Sigmoid colon (tissue), 7 donors: ENCODE data around the gene PAK1. TPM values are rescaled to one million over a fixed set of nuclear protein-coding genes. Genes with fewer than 3 reads are reported as not detected.

ENCODE experiments used
- DNase-seq: peaks from one replicate; pipeline ENCODE4 v3.0.0-alpha.2; 2019
- H3K27ac ChIP-seq, 4 donors: fragments of 200-600 bp; sonication (generic); one replicate each; pipeline ENCODE4 v1.5.1; 2016 to 2019; ENCODE audit warnings: mild to moderate bottlenecking in 1 of 4
- H3K27me3 ChIP-seq, 3 donors: fragments of 200-600 bp; sonication (generic); one replicate each; pipeline ENCODE4 v1.5.1; 2019; ENCODE audit warnings: mild to moderate bottlenecking in 1 of 3
- H3K36me3 ChIP-seq, 4 donors: fragments of 200-600 bp; sonication (generic); one replicate each; pipeline ENCODE4 v1.5.1; 2016 to 2019
- H3K4me1 ChIP-seq, 4 donors: fragments of 200-600 bp; sonication (generic); one replicate each; pipeline ENCODE4 v1.5.1; 2017 to 2019
- H3K4me3 ChIP-seq, 4 donors: fragments of 200-600 bp; sonication (generic); one replicate each; pipeline ENCODE4 v1.5.1; 2017 to 2019; ENCODE audit warnings: mild to moderate bottlenecking in 2 of 4, moderate library complexity in 1 of 4
- H3K9me3 ChIP-seq, 4 donors: fragments of 200-600 bp in 3 of 4; sonication (generic) in 3 of 4; one replicate each; pipeline versions ENCODE4 v1.5.1 to v1.6.1; 2013 to 2019
- CTCF ChIP-seq, 4 experiments: fragments of 450-650 bp in 3 of 4; fragments of 200-600 bp in 1 of 4; IDR thresholded peaks; one replicate each; pipeline ENCODE4 v1.5.1; 2016 to 2019; ENCODE audit warnings: antibody characterized with exemption in 4 of 4, mild to moderate bottlenecking in 3 of 4, moderate library complexity in 2 of 4
- EP300 ChIP-seq, 4 donors: sonication (generic); formaldehyde crosslinking; IDR thresholded peaks; one replicate each; pipeline ENCODE4 v1.6.1; 2017; ENCODE audit warnings: antibody characterized with exemption in 4 of 4
- POLR2A ChIP-seq, 2 donors: fragments of 450-650 bp; IDR thresholded peaks; one replicate each; pipeline ENCODE4 v1.6.1; 2016; ENCODE audit warnings: antibody characterized with exemption in 2 of 2, mild to moderate bottlenecking in 2 of 2, moderate library complexity in 2 of 2
- POLR2AphosphoS5 ChIP-seq, 4 donors: sonication (generic); formaldehyde crosslinking; IDR thresholded peaks; one replicate each; pipeline ENCODE4 v1.6.1; 2017; ENCODE audit warnings: antibody characterized with exemption in 4 of 4
- WGBS, 2 donors: extraction: QIAGEN DNeasy Blood & Tissue Kit; methylation state at CpG; one replicate each; pipeline ENCODE4 v1.1.7; 2013; 5-methylcytosine and 5-hydroxymethylcytosine counted together
- intact Hi-C: fragments of 100-400 bp; cut with DNase I; formaldehyde crosslinking; loops from one replicate; pipeline ENCODE4 v1.15.1; 2023
- polyA plus RNA-seq, 3 donors: library from polyadenylated mRNA; stranded (reverse); fragments of 200-250 nt; gene quantifications; one replicate each; pipeline ENCODE4 v1.2.3, GENCODE V29; 2013
- total RNA-seq, 4 donors: library from RNA; depleted of rRNA; stranded (reverse); fragments of >200 nt; gene quantifications; one replicate each; pipeline ENCODE4 v1.1.0, GENCODE V29; 2016
- donor health status: healthy with polysubstance abuse.
- donor health status: Bipolar disorder and iron deficiency.
- donor health status: healthy.

The PAK1 gene
- total and polyA plus RNA-seq, 7 donors = 24.6 to 79.3 (median 37.7) TPM

DNA sequence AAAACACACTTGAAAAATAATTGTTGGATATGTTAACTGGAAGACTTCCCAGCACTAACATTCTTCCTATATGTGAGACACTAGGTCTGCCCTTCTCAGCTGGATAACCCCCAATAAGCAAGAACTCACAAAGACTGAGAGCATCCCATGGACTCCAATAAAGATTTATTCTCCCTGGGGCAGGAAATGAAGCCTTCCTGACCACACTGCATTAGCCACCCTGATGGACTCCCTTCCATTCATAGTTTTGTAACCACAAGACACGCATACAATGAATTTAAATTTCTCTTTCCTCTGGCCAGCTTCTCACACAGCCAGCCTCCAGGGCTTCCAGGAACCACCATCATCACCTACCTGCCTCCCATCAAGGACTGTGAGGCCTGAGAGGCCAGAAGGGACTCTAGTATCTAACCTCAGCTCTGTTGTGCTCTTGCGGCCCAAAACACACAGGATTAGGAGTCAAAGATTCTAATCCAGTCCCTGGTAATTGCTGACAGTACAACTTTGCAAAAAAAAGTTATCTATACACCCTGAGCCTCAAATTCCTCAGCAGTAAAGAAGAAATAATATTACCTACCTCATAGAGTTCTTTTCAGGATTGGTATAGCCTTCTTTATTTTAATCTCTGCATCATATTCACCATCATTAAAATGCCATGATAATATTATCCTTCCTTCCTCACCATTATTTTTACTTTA, 126.8 kb downstream of the PAK1 start:
- H3K9me3 ChIP-seq = no peaks in the 10 kb centered on the region
- intact Hi-C loops = no loop called here
- H3K4me1 ChIP-seq = peaks cover 0 to 11% (median 2%) of the 10 kb centered on the region in 4 donors
- H3K4me3 ChIP-seq = no peak overlapping the region
- no peak for DNase-seq
- 96 to 98% methylated on average over 2 of the region's 2 CpGs for WGBS, 2 donors
- TF ChIP-seq EP300 (IDR thresholded peaks at IDR 0.05) (no peak), POLR2AphosphoS5 (IDR thresholded peaks at IDR 0.05) (no peak), CTCF (IDR thresholded peaks at IDR 0.05) (no peak), POLR2A (IDR thresholded peaks at IDR 0.05) (no peak)
- peaks cover 0 to 16% (median 2%) of the 10 kb centered on the region in 4 donors for H3K36me3 ChIP-seq
- H3K27ac ChIP-seq = no peak overlapping the region
- H3K27me3 ChIP-seq = no peaks in the 10 kb centered on the region

GRCh38 chr11:77345621-77346020, 128.3 kb downstream of the PAK1 start:
- H3K27ac ChIP-seq = no peak overlapping the region
- no peaks in the 10 kb centered on the region for H3K9me3 ChIP-seq
- TF ChIP-seq CTCF (IDR thresholded peaks at IDR 0.05) = no peak
- TF ChIP-seq POLR2A (IDR thresholded peaks at IDR 0.05) = no peak
- no peak for TF ChIP-seq EP300 (IDR thresholded peaks at IDR 0.05)
- TF ChIP-seq POLR2AphosphoS5 (IDR thresholded peaks at IDR 0.05) = no peak
- 82 to 90% methylated on average over 3 of the region's 3 CpGs for WGBS, 2 donors
- H3K4me3 ChIP-seq = no peak overlapping the region
- intact Hi-C loops = no loop called here
- no peak for DNase-seq
- H3K36me3 ChIP-seq = peaks cover 0 to 29% (median 2%) of the 10 kb centered on the region in 4 donors
- H3K27me3 ChIP-seq = no peaks in the 10 kb centered on the region
- no peaks in the 10 kb centered on the region for H3K4me1 ChIP-seq

- no peaks in the 10 kb centered on the region for H3K4me1 ChIP-seq
- WGBS, 2 donors = 77 to 80% methylated on average over 3 of the region's 3 CpGs
- no peak overlapping the region for H3K27ac ChIP-seq
- no peaks in the 10 kb centered on the region for H3K27me3 ChIP-seq
- H3K4me3 ChIP-seq = no peak overlapping the region
- no peak for TF ChIP-seq CTCF (IDR thresholded peaks at IDR 0.05)
- TF ChIP-seq POLR2AphosphoS5 (IDR thresholded peaks at IDR 0.05) = no peak
- no peak for TF ChIP-seq EP300 (IDR thresholded peaks at IDR 0.05)
- no peak for TF ChIP-seq POLR2A (IDR thresholded peaks at IDR 0.05)
- DNase-seq = no peak
- H3K9me3 ChIP-seq = no peaks in the 10 kb centered on the region
- H3K36me3 ChIP-seq = peaks cover 0 to 65% (median 7%) of the 10 kb centered on the region in 4 donors
- intact Hi-C loops = no loop called here
These were observed 133.4 kb downstream of the PAK1 start for GRCh38 chr11:77340501-77340900.

GRCh38 chr11:77332259-77332658, 141.6 kb downstream of the PAK1 start:
- Histone ChIP-seq H3K36me3 (peaks cover 0 to 35% (median 2%) of the 10 kb centered on the region in 4 donors), H3K4me3 (no peak overlapping the region), H3K9me3 (no peaks in the 10 kb centered on the region), H3K27me3 (no peaks in the 10 kb centered on the region), H3K4me1 (no peaks in the 10 kb centered on the region), H3K27ac (no peak overlapping the region)
- no peak for TF ChIP-seq EP300 (IDR thresholded peaks at IDR 0.05)
- WGBS, 2 donors = 91 to 99% methylated on average over 3 of the region's 3 CpGs
- intact Hi-C loops = no loop called here
- DNase-seq = no peak

DNA sequence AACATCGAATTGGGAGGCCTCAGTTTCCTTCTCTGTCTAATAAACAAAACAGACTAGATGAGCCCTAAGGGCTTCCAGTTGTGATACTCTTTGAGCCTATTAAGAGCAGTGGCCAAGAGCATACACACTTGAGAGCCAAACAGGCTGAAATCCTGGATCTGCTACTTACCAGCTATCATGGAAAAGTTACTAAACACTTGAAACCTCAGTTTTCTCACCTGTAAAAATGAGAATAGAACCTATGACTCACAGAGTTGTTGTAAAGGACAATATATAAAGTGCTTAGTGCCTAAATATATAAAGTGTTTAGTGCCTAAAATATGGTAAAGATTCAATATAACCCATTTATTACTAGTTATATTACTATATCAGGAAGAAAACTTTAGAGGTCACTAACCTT, 148.7 kb downstream of the PAK1 start:
- H3K4me3 ChIP-seq = no peak overlapping the region
- no peak overlapping the region for H3K27ac ChIP-seq
- no peaks in the 10 kb centered on the region for H3K27me3 ChIP-seq
- no peaks in the 10 kb centered on the region for H3K9me3 ChIP-seq
- TF ChIP-seq EP300 (IDR thresholded peaks at IDR 0.05) (no peak), CTCF (IDR thresholded peaks at IDR 0.05) (no peak), POLR2AphosphoS5 (IDR thresholded peaks at IDR 0.05) (no peak), POLR2A (IDR thresholded peaks at IDR 0.05) (no peak)
- DNase-seq = no peak
- WGBS, 2 donors = 78 to 82% methylated on average over 1 of the region's 1 CpG
- H3K36me3 ChIP-seq = peaks cover 0 to 22% (median 5%) of the 10 kb centered on the region in 4 donors
- H3K4me1 ChIP-seq = no peaks in the 10 kb centered on the region
- intact Hi-C loops = no loop called here
